A204.1 (cell line): ENCODE data around the gene CWC27.
"Not testable (repeated sequence)": the region's sequence is repeated elsewhere in the genome, so short reads cannot be mapped to it uniquely, and the experiment has no call there.

ENCODE experiments used
- FAIRE-seq: peaks from 2 replicates; lab custom pipeline; 2012; peaks lifted over from hg19 to GRCh38; lab: Jason Lieb, UNC

CWC27 gene

GRCh38 chr5:64838803-64839202 is 70.1 kb downstream of the CWC27 start:
- no peak for FAIRE-seq

GRCh38 chr5:64839936-64840335 is 71.2 kb downstream of the CWC27 start:
- FAIRE-seq = no peak

DNA sequence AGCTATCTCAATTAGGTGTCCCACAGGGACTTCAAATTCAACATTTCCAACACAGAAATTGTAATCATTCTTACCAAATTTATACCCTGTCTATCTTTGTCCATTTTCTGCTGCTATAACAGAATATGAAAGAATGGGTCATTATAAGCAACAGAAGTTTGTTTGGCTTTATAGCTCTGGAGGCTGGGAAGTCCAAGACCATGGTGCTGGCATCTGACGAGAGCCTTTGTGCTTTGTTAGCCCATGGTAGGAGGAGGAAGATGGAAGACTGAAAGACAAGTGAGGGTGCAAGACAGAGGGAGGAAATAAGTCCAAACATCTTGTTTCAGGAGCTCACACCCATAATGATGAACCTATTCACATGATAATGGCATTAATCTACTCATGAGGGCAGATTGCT is 72.2 kb downstream of the CWC27 start:
- FAIRE-seq = no peak

- no peak for FAIRE-seq
These were observed 85.0 kb downstream of the CWC27 start for GRCh38 chr5:64853777-64854176.

- no peak for FAIRE-seq
These were observed 86.1 kb downstream of the CWC27 start for GRCh38 chr5:64854855-64855254.

GRCh38 chr5:64859881-64860280 is 91.2 kb downstream of the CWC27 start:
- FAIRE-seq = peak; percentile 21

DNA sequence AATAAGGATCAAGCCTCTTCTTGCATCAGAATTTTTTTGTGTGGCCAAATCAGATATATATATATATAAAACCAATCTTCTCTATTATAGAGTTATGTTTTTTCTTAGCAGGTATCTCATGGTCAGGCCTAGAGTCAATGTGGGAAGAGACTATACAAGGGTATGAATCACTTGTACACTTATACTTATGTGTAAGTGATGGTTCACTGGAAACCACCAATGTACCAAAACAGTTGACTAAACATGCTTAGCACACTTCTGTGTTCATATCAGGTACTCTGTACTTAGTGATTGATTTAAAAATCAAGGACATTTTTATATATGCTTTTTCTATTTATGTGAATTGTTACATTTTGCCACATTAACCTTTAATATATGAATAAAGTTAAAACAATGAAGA is 92.6 kb downstream of the CWC27 start:
- FAIRE-seq = no peak

GRCh38 chr5:64864171-64864570 is 95.4 kb downstream of the CWC27 start:
- no peak for FAIRE-seq

GRCh38 chr5:64865662-64866061 is 96.9 kb downstream of the CWC27 start:
- FAIRE-seq = no peak

GRCh38 chr5:64869419-64869818 is 100.7 kb downstream of the CWC27 start:
- no peak for FAIRE-seq

GRCh38 chr5:64872044-64872443 is 103.3 kb downstream of the CWC27 start:
- no peak for FAIRE-seq

DNA sequence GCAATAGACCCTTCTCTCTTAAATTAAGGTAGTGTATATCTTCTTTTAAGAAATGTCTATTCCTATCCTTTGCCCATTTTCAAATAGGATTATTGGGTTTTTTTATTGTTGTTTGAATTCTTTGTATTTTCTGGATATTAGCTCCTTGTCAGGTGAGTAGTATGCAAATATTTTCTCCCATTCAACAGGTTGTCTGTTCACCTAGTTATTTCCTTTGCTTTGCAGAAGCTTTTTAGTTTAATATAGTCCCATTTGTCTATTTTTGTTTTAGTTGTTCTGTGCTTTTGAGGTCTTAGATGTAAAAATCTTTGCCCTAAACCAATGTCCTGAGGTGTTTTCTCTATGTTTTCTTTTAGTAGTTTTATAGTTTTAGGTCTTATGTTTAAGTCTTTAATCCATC is 104.7 kb downstream of the CWC27 start:
- FAIRE-seq = no peak

- FAIRE-seq = no peak
These were observed 106.0 kb downstream of the CWC27 start for GRCh38 chr5:64874753-64875152.

GRCh38 chr5:64876203-64876602 is 107.5 kb downstream of the CWC27 start:
- FAIRE-seq = no peak

- FAIRE-seq = no peak
These were observed 112.1 kb downstream of the CWC27 start for GRCh38 chr5:64880821-64881220.

- FAIRE-seq = no peak
These were observed 115.2 kb downstream of the CWC27 start for GRCh38 chr5:64883912-64884311.

GRCh38 chr5:64884541-64884940 is 115.8 kb downstream of the CWC27 start:
- FAIRE-seq = no peak

DNA sequence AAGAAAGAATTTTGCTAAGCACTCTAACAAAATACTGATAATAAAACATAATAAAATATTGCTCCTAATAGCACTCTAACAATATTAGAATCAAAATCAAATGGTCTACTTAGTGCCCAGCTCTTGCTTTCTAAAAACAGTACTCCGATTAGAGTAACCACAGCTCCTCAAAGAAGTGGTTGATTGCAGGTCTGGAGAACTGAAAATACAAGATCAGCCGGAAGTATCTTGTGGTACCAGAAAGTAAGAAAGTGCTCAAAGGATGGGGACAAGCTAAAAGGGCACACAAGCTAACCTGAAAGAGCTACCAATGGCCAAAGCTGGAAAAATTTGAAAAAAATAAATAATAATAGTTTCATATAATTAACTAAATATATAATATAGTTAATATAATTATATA is 119.2 kb downstream of the CWC27 start:
- FAIRE-seq = no peak

- no peak for FAIRE-seq
These were observed 127.0 kb downstream of the CWC27 start for GRCh38 chr5:64895748-64896147.

- no peak for FAIRE-seq
These were observed 131.1 kb downstream of the CWC27 start for GRCh38 chr5:64899838-64900237.

- FAIRE-seq = no peak
These were observed 131.9 kb downstream of the CWC27 start for GRCh38 chr5:64900618-64901017.

GRCh38 chr5:64907399-64907798 is 138.7 kb downstream of the CWC27 start:
- FAIRE-seq = not testable (repeated sequence)

DNA sequence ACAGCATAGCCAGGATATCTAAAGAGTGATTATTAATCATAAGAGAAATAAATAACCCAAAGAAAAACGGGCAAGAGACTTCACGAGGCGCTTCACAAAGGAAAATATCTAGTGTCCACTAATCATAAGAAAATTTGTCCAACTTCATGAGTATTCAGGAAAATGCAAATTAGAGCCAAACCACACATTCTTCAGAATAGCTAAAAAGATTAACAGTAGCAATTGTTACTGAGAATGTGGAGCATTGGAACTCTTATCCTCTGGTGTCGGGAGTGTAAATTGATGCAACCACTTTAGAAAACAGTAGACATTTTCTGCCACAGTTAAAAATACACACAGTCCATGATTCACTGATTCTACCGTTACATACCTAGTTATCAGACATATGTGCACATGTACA is 145.7 kb downstream of the CWC27 start:
- FAIRE-seq = no peak

GRCh38 chr5:64918083-64918482 is 149.4 kb downstream of the CWC27 start:
- FAIRE-seq = no peak

DNA sequence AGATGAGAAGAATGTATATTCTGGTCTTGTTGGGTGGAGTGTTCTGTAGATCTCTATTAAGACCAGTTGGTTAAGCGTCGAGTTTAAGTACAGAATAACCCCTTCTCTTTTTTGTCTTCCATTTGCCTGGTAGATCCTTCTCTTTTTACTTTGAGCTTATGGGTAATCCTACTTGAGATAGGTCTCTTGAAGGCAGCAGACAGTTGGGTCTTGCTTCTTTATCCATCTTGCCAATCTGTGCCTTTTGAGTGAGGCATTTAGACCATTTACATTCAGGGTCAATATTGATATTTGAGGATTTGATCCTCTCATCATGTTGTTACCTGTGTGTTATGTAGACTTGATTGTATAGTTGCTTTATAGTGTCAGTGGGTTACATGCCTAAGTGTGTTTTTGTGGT is 152.7 kb downstream of the CWC27 start:
- no peak for FAIRE-seq
